Measurements from ENCODE around the gene TBL1Y. TPM values are rescaled to one million over a fixed set of nuclear protein-coding genes. Genes with fewer than 3 reads are reported as not detected.

TBL1Y gene
- total RNA-seq, 1 donor from 2014 or later, result not detected

DNA sequence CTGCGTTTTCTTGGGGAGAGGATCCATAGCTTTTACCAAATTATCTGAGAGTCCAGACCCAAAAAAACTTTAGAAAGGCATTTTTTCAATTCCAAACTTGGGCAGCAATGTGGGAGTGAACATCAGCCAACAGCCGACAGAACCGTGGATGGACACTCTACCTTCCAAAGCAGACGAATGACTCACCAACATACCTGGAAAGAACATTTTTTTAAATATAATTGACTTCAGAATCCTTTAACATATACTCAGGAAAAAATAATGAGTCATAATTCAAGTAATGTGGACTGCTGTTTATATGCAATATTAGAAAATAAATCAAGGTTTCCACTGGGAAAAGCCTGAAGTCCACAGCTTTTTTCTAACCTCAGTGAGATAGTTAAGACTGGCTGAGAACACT, 211.7 kb downstream of the TBL1Y start:
- Mint-ChIP-seq H3K27me3 (ENCODE audit: insufficient read depth) (no peaks in the 10 kb centered on the region), H3K27ac (no peak overlapping the region), H3K4me3 (no peak overlapping the region), H3K9me3 (no peaks in the 10 kb centered on the region), H3K4me1 (ENCODE audit: low read depth) (peaks cover 8% of the 10 kb centered on the region), H3K36me3 (ENCODE audit: low read depth) (no peaks in the 10 kb centered on the region)
- intact Hi-C loops (cut with micrococcal nuclease), result no loop called here
- DNase-seq (ENCODE audit: low spot score), result no peak

GRCh38 chrY:7125136-7126056, 214.9 kb downstream of the TBL1Y start:
- Mint-ChIP-seq H3K27me3 (ENCODE audit: insufficient read depth) (no peaks in the 10 kb centered on the region), H3K4me3 (no peak overlapping the region), H3K36me3 (ENCODE audit: low read depth) (no peaks in the 10 kb centered on the region), H3K4me1 (ENCODE audit: low read depth) (no peaks in the 10 kb centered on the region), H3K9me3 (no peaks in the 10 kb centered on the region), H3K27ac (no peak overlapping the region)
- intact Hi-C loops (cut with micrococcal nuclease), result no loop called here
- DNase-seq (ENCODE audit: low spot score), result no peak

DNA sequence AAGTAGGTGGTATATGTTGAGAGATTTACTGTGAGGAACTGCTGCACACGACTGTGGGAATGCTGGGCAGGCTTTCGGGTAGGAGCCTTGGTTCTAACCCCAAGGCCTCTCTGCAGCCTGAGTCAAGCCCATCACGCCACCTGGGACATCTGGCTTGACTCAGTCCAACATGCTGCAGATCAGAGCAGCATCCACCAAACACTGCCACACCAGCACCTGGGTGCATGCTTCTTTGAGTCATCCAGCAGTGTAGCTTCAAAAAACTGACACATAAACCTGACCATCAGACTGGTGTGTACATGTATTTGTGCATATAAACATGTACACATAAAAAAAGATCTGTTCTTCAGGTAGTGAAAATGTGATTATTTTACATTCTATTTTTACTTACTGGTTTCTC, 217.7 kb downstream of the TBL1Y start:
- H3K9me3 Mint-ChIP-seq, result peaks cover 3% of the 10 kb centered on the region
- H3K36me3 Mint-ChIP-seq (ENCODE audit: low read depth), result no peaks in the 10 kb centered on the region
- peaks cover 6% of the 10 kb centered on the region for H3K27me3 Mint-ChIP-seq (ENCODE audit: insufficient read depth)
- no peak overlapping the region for H3K27ac Mint-ChIP-seq
- no peak for DNase-seq (ENCODE audit: low spot score)
- intact Hi-C loops (cut with micrococcal nuclease), result no loop called here
- no peak overlapping the region for H3K4me3 Mint-ChIP-seq
- H3K4me1 Mint-ChIP-seq (ENCODE audit: low read depth), result peaks cover 4% of the 10 kb centered on the region

Other genes with a start within 250 kb of the TBL1Y start
- not detected in 2 replicates for gene AMELY, start 1.1 kb downstream of the TBL1Y start, total RNA-seq